ENCODE data around the gene UGT1A10.

UGT1A10 gene

DNA sequence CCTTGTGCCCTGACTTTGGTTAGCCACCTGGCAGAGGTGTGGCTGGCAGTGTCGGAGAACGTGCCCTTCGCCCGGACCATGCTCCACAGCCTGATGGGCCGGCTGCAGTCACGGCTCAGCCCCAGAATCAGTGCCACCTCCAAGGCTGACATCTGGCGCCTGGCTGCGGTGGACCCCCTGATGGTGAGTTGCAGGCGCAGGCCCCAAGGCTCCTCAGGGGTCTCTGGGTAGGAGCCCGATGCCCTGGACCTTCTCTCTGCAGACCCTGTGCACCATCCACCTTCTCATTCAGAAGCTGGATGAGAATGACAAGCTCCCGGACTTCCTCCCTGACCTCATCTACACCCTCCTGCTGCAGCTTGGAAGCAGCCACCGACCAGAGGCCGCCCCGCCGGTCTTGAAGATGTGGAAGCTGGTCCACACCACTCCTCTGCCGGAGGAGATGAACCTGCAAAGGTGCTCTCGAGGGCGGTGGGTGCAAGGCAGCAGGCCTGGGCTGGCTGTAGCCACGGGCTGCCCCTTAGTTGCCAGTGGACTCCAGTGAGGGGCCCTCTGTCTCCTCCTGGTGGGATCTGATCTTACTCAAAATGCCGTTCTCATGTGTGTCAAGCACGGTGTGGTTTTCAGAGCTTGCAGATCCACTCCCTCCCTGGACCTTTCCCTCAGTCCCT, 186.0 kb downstream of the UGT1A10 start:
- no peak for DNase-seq (ENCODE audit: low read depth)

Data from HS-5 (cell line).